ENCODE data around the gene ZNF506. TPM values are rescaled to one million over a fixed set of nuclear protein-coding genes. Genes with fewer than 3 reads are reported as not detected.

ZNF506 gene
- total and polyA plus RNA-seq, 2 donors (not counting 3 experiments of a cell fraction or from before 2014, with no cell fraction given), result 6.4 to 10.7 TPM

DNA sequence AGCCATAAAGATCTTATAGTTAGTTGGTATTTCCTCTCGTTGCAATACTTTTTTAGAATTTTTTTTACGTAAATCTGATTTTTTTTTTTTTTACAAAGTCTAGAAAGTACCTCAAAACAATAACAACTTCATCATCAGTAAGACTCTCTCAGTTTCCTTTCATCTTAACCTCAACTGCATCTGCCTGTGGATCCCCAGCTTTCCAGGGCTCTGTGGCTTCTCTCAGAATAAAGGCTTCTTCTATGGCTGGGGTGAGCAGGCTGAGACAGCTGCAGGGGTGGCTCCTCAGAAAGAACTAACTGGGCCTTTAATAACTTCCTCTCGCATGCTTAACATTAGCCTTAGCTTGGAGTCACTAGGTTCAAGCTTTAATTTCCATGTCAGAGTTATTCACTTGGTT, 4.2 kb downstream of the ZNF506 start:
- intact Hi-C loops (cut with micrococcal nuclease), result no loop called here
- Histone ChIP-seq H3K79me2 (ENCODE audit: control insufficient read depth, insufficient read depth, low read length) (no peaks in the 10 kb centered on the region), H3K4me1 (ENCODE audit: control insufficient read depth, extremely low read depth, insufficient read depth, low read length) (no peaks in the 10 kb centered on the region), H3K9ac (replicated peaks; ENCODE audit: extremely low read depth, insufficient read depth, low read length) (no peak overlapping the region), H3K27me3 (ENCODE audit: control insufficient read depth in 2 of 2, insufficient read depth in 2 of 2, low read length in 2 of 2) (no peaks in the 10 kb centered on the region), H3K4me3 (replicated peaks in 1 of 3; ENCODE audit: insufficient read depth in 1 of 3, low read depth in 1 of 3, low read length in 3 of 3) (no peak overlapping the region), H3K27ac (ENCODE audit: insufficient read depth, low read depth, low read length) (no peak overlapping the region), H3K9me1 (replicated peaks; ENCODE audit: control insufficient read depth, extremely low read depth, insufficient read depth, low read length) (no peaks in the 10 kb centered on the region), H3K9me3 (replicated peaks; ENCODE audit: control insufficient read depth, insufficient read depth, low read length) (no peaks in the 10 kb centered on the region), H2AFZ (ENCODE audit: low read depth, low read length) (no peak overlapping the region), H3K4me2 (ENCODE audit: insufficient read depth, low read length) (no peak overlapping the region), H3K36me3 (ENCODE audit: control insufficient read depth in 2 of 2, extremely low read depth in 1 of 2, insufficient read depth in 2 of 2, low read length in 2 of 2) (no peaks in the 10 kb centered on the region), H4K20me1 (replicated peaks; ENCODE audit: control insufficient read depth, extremely low read depth, insufficient read depth, low read length) (no peaks in the 10 kb centered on the region)
- ChIA-PET POLR2A (no interaction called here), CTCF (no interaction called here)
- FAIRE-seq, result no peak
- DNase-seq (ENCODE audit: low read depth, low spot score), result no peak
- TF ChIP-seq, protein P1, sequence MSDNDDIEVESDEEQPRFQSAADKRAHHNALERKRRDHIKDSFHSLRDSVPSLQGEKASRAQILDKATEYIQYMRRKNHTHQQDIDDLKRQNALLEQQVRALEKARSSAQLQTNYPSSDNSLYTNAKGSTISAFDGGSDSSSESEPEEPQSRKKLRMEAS (IDR thresholded peaks at IDR 0.05; ENCODE audit: insufficient read depth, insufficient read length), result no peak
- TF ChIP-seq MYC (IDR thresholded peaks at IDR 0.05; ENCODE audit: low read depth, low read length) (no peak), FOS (IDR thresholded peaks at IDR 0.05; ENCODE audit: borderline replicate concordance, insufficient read depth, low read length) (no peak), JUN (IDR thresholded peaks at IDR 0.05; ENCODE audit: borderline replicate concordance, insufficient read depth, insufficient read length, low read depth) (no peak), GATA2 (IDR thresholded peaks at IDR 0.05; ENCODE audit: insufficient read depth, insufficient read length, low read depth, low read length) (no peak), EZH2 (IDR thresholded peaks at IDR 0.05; ENCODE audit: borderline replicate concordance, low read depth, low read length, severe bottlenecking) (no peak), POLR2A (IDR thresholded peaks at IDR 0.05; ENCODE audit: low read depth, low read length) (no peak), POLR2AphosphoS5 (IDR thresholded peaks at IDR 0.05; ENCODE audit: insufficient read depth, low read depth, low read length) (no peak)
- TF ChIP-seq, protein P2, sequence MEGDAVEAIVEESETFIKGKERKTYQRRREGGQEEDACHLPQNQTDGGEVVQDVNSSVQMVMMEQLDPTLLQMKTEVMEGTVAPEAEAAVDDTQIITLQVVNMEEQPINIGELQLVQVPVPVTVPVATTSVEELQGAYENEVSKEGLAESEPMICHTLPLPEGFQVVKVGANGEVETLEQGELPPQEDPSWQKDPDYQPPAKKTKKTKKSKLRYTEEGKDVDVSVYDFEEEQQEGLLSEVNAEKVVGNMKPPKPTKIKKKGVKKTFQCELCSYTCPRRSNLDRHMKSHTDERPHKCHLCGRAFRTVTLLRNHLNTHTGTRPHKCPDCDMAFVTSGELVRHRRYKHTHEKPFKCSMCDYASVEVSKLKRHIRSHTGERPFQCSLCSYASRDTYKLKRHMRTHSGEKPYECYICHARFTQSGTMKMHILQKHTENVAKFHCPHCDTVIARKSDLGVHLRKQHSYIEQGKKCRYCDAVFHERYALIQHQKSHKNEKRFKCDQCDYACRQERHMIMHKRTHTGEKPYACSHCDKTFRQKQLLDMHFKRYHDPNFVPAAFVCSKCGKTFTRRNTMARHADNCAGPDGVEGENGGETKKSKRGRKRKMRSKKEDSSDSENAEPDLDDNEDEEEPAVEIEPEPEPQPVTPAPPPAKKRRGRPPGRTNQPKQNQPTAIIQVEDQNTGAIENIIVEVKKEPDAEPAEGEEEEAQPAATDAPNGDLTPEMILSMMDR (IDR thresholded peaks at IDR 0.05; ENCODE audit: extremely low read depth in 1 of 2, insufficient read depth in 1 of 2, low read depth in 1 of 2, low read length in 2 of 2), result no peak
- dilution Hi-C loops (cut with MboI; ENCODE audit: extremely low pct_ligation_motif_present, low sequenced_read_pairs), result no loop called here
- no TSS peak for BruUV-seq (replicated peaks)

Data from endothelial cell of umbilical vein (primary cell).